Esophagus muscularis mucosa (tissue), 4 donors: ENCODE measurements around the gene PRR18. TPM values are rescaled to one million over a fixed set of nuclear protein-coding genes. Genes with fewer than 3 reads are reported as not detected.

Source experiments
- DNase-seq: peaks from one replicate; pipeline ENCODE4 v3.0.0-alpha.2; 2017; ENCODE audit errors: extremely low spot score
- H3K27ac ChIP-seq, 4 donors: fragments of 200-600 bp; sonication (generic); replicated peaks in 1 of 4; 1 replicate in 3 of 4; 2 replicates in 1 of 4; pipeline ENCODE4 v1.5.1; 2016 to 2019; ENCODE audit warnings: mild to moderate bottlenecking in 1 of 4
- H3K27me3 ChIP-seq, 4 donors: fragments of 200-600 bp; sonication (generic); one replicate each; pipeline versions ENCODE4 v1.5.1 to v1.6.0; 2016 to 2019
- H3K36me3 ChIP-seq, 4 donors: fragments of 200-600 bp; sonication (generic); one replicate each; pipeline ENCODE4 v1.5.1; 2016 to 2019
- H3K4me1 ChIP-seq, 4 donors: fragments of 200-600 bp; sonication (generic); one replicate each; pipeline ENCODE4 v1.5.1; 2016 to 2019
- H3K4me3 ChIP-seq, 4 donors: fragments of 200-600 bp; sonication (generic); 1 replicate in 2 of 4; 2 replicates in 2 of 4; pipeline ENCODE4 v1.5.1; 2016 to 2019; ENCODE audit warnings: mild to moderate bottlenecking in 4 of 4, moderate library complexity in 1 of 4
- H3K9me3 ChIP-seq, 4 donors: fragments of 200-600 bp; sonication (generic); 1 replicate in 3 of 4; 2 replicates in 1 of 4; pipeline ENCODE4 v1.5.1; 2016 to 2019
- CTCF ChIP-seq, 3 experiments: fragments of 200-600 bp in 2 of 3; fragments of 450-650 bp in 1 of 3; sonication (generic) in 2 of 3; IDR thresholded peaks; one replicate each; pipeline ENCODE4 v1.5.1; 2017 to 2019; ENCODE audit warnings: antibody characterized with exemption in 3 of 3, mild to moderate bottlenecking in 2 of 3, moderate library complexity in 1 of 3
- EP300 ChIP-seq: sonication (generic); formaldehyde crosslinking; IDR thresholded peaks from one replicate; pipeline ENCODE4 v1.6.1; 2017; ENCODE audit warnings: antibody characterized with exemption
- POLR2A ChIP-seq: fragments of 450-650 bp; IDR thresholded peaks from one replicate; pipeline ENCODE4 v1.6.1; 2017; ENCODE audit warnings: antibody characterized with exemption, moderate library complexity, mild to moderate bottlenecking, low read depth
- POLR2AphosphoS5 ChIP-seq, 2 donors: sonication (generic); formaldehyde crosslinking; IDR thresholded peaks; one replicate each; pipeline ENCODE4 v1.6.1; 2017; ENCODE audit warnings: antibody characterized with exemption in 2 of 2
- WGBS: methylation state at CpG from one replicate; pipeline ENCODE4 v1.1.5; 2018; 5-methylcytosine and 5-hydroxymethylcytosine counted together
- intact Hi-C: fragments of 100-400 bp; cut with DNase I; formaldehyde crosslinking; loops from one replicate; pipeline ENCODE4 v1.15.1; 2023
- total RNA-seq, 4 donors: library from RNA; depleted of rRNA; stranded (reverse); fragments of >200 nt; gene quantifications; one replicate each; pipeline versions ENCODE4 v1.1.0 to v1.2.1, GENCODE V29; 2016

PRR18 gene
- total RNA-seq, 4 donors from 2014 or later = 0.23 TPM; not detected in 3

- TF ChIP-seq EP300 (no peak), POLR2A (no peak), CTCF (IDR thresholded peaks at IDR 0.05) (no peak), POLR2AphosphoS5 (IDR thresholded peaks at IDR 0.05) (no peak)
- Histone ChIP-seq H3K9me3 (no peaks in the 10 kb centered on the region), H3K4me3 (no peak overlapping the region), H3K27ac (no peak overlapping the region), H3K27me3 (peaks cover 0 to 38% (median 0%) of the 10 kb centered on the region in 4 donors), H3K36me3 (no peaks in the 10 kb centered on the region), H3K4me1 (peaks cover 0 to 19% (median 14%) of the 10 kb centered on the region in 4 donors)
- intact Hi-C loops = no loop called here
- WGBS = 65% methylated on average over 9 of the region's 13 CpGs
- DNase-seq = peak; percentile 57
Observed at GRCh38 chr6:166274739-166275370, 33.3 kb downstream of the PRR18 start.

GRCh38 chr6:166274163-166274562, 34.0 kb downstream of the PRR18 start:
- 71% methylated on average over 4 of the region's 4 CpGs for WGBS
- Histone ChIP-seq H3K36me3 (no peaks in the 10 kb centered on the region), H3K27me3 (peaks cover 0 to 45% (median 0%) of the 10 kb centered on the region in 4 donors), H3K4me3 (no peak overlapping the region), H3K27ac (no peak overlapping the region), H3K4me1 (peaks cover 0 to 19% (median 14%) of the 10 kb centered on the region in 4 donors), H3K9me3 (no peaks in the 10 kb centered on the region)
- DNase-seq = peak; percentile 78
- no peak for TF ChIP-seq POLR2AphosphoS5 (IDR thresholded peaks at IDR 0.05)
- no peak for TF ChIP-seq CTCF (IDR thresholded peaks at IDR 0.05)
- TF ChIP-seq POLR2A = no peak
- intact Hi-C loops = no loop called here

DNA sequence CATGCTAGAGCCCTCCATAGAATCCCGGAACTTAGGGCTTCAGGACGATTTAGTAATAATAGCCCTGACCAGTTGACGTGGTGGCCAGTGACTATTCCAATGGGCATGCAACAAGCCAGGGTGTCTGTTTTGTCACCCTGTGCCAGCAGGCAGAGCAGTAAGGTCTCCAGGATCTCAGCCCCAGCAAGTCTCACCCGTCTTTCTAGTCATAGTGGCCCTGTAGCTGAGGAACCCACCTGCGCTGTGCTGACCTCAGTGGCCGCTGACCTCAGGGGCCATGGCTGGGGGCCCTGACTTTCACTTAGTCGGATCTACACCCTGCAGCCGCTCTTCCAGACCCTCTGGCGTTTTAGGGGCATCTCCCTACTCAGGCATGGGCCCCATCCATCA, 36.8 kb downstream of the PRR18 start:
- TF ChIP-seq CTCF (IDR thresholded peaks at IDR 0.05) (no peak), EP300 (no peak), POLR2A (no peak)
- Histone ChIP-seq H3K27me3 (peaks cover 0 to 55% (median 2%) of the 10 kb centered on the region in 4 donors), H3K36me3 (no peaks in the 10 kb centered on the region), H3K4me1 (peaks cover 0 to 8% (median 6%) of the 10 kb centered on the region in 4 donors), H3K9me3 (no peaks in the 10 kb centered on the region), H3K27ac (no peak overlapping the region), H3K4me3 (no peak overlapping the region)
- 88% methylated on average over 9 of the region's 9 CpGs for WGBS
- intact Hi-C loops = no loop called here
- peak; percentile 74 for DNase-seq

DNA sequence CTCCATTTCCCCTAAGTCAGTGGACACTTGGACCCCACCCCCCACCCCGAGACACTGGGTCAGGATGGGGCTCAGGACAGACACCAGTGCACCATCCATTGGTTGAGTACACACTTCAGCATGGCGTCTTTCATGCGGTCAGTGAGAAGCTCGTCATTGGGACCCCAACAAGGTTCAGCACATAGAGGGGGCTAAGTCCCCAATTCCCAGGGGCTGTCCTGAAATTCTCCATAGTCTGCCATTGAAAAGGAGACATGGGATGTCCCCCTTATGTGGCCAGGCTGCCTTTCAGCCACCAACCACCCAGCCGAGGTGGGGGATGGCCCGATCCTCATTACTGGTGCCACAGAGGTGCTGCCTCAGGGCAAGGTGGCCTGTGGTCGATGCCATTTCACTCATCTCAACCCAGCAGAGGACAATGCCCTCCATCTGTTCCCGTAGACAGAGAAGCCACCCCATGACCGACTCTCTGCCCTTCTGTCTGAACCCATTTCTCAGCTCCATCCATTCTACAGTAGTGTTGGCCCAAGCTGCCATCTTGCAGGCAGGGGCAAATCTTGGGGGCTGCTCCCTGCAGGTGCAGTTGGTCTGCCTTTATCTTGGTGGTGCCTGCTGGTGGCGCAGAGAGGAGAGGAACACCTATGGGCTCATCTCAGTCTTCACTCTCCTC, 37.4 kb downstream of the PRR18 start:
- H3K27me3 ChIP-seq = peaks cover 0 to 55% (median 2%) of the 10 kb centered on the region in 4 donors
- intact Hi-C loops = no loop called here
- no peak overlapping the region for H3K4me3 ChIP-seq
- H3K4me1 ChIP-seq = peaks cover 0 to 5% (median 4%) of the 10 kb centered on the region in 4 donors
- DNase-seq = peak; percentile 64
- H3K9me3 ChIP-seq = no peaks in the 10 kb centered on the region
- no peak overlapping the region for H3K27ac ChIP-seq
- TF ChIP-seq POLR2A = no peak
- no peak for TF ChIP-seq POLR2AphosphoS5 (IDR thresholded peaks at IDR 0.05)
- no peak for TF ChIP-seq CTCF (IDR thresholded peaks at IDR 0.05)
- TF ChIP-seq EP300 = no peak
- WGBS = 97% methylated on average over 7 of the region's 10 CpGs
- H3K36me3 ChIP-seq = no peaks in the 10 kb centered on the region
